ENCODE data around the gene PEDS1.
A peak's percentile ranks its signal among the peaks of the same experiment; 100 is the strongest.

The PEDS1 gene

DNA sequence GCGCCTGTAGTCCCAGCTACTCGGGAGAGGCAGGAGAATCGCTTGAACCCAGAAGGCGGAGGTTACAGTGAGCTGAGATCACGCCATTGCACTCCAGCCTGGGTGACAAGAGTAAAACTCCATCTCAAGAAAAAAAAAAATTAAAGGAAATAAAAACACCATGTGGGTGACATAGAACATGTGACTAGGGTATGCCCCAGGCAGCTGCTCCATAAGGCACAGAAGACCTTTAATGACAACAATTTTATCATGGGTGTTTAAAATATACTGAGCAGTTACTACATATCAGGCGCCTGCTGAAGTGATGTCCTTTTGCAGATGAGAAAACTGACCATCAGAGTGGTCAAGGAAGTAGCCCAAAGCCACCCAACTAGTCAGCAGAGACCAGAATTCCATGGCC lies 8.0 kb downstream of the PEDS1 start:
- Mint-ChIP-seq H3K27me3 (ENCODE audit: low read depth) (no peaks in the 10 kb centered on the region), H3K4me3 (no peak overlapping the region), H3K36me3 (ENCODE audit: low read depth) (peaks cover 30% of the 10 kb centered on the region), H3K4me1 (peaks cover 38% of the 10 kb centered on the region), H3K27ac (no peak overlapping the region), H3K9me3 (no peaks in the 10 kb centered on the region)
- TF ChIP-seq, protein P1, sequence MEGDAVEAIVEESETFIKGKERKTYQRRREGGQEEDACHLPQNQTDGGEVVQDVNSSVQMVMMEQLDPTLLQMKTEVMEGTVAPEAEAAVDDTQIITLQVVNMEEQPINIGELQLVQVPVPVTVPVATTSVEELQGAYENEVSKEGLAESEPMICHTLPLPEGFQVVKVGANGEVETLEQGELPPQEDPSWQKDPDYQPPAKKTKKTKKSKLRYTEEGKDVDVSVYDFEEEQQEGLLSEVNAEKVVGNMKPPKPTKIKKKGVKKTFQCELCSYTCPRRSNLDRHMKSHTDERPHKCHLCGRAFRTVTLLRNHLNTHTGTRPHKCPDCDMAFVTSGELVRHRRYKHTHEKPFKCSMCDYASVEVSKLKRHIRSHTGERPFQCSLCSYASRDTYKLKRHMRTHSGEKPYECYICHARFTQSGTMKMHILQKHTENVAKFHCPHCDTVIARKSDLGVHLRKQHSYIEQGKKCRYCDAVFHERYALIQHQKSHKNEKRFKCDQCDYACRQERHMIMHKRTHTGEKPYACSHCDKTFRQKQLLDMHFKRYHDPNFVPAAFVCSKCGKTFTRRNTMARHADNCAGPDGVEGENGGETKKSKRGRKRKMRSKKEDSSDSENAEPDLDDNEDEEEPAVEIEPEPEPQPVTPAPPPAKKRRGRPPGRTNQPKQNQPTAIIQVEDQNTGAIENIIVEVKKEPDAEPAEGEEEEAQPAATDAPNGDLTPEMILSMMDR (IDR thresholded peaks at IDR 0.05; ENCODE audit: unreplicated experiment in 3 of 3) = no peak

DNA sequence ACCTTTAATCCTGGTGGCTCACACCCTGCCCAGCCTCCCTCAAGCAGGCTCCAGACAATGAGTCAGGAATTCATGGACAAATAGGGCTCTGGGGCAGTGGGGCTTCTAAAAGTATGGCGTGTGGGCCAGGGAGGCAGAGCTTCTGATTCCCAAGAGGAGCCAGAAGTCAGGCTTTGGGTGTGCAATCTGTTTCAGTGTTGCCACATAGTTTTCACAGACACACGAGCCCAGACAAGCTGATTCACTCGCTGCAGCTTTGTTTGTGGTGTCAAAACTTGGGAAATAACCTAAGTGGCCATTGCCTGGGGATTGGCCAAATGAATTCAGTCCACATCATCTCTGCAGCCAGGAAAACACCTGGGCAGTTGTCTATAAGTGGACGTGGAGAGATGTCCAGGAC lies 9.2 kb downstream of the PEDS1 start:
- H3K4me3 Mint-ChIP-seq = no peak overlapping the region

DNA sequence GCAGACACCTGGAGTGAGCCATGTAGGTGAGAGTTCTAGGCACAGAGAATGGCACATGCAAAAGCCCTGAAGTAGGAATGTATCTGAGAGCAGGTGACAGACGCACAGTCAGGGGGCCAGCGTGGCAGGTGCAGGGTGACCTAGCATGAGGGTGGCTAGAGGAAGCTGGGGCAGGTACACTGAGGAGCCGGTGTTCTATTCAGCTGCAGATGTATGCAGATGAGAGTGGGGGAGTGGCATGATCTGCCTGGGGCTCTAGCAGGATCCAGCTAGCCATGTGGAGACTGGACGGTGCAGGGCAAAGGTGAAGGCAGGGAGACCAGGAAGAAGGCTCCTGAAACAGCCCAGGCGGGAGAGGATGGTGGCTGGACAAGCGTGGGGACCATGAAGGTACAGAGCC lies 10.7 kb downstream of the PEDS1 start:
- Mint-ChIP-seq H3K27me3 (ENCODE audit: low read depth) (no peaks in the 10 kb centered on the region), H3K36me3 (ENCODE audit: low read depth) (peaks cover 32% of the 10 kb centered on the region), H3K9me3 (no peaks in the 10 kb centered on the region), H3K4me1 (peaks cover 22% of the 10 kb centered on the region), H3K27ac (peak overlapping the region in 1 of 3 experiments; percentile 46), H3K4me3 (no peak overlapping the region)
- TF ChIP-seq, protein P1 (IDR thresholded peaks at IDR 0.05; ENCODE audit: unreplicated experiment in 3 of 3) = no peak

More for the DNA sequence above, 9.2 kb downstream of the PEDS1 start:
- peaks cover 35% of the 10 kb centered on the region for H3K36me3 Mint-ChIP-seq (ENCODE audit: low read depth)
- TF ChIP-seq, protein P1 (IDR thresholded peaks at IDR 0.05; ENCODE audit: unreplicated experiment in 3 of 3) = no peak
- no peaks in the 10 kb centered on the region for H3K9me3 Mint-ChIP-seq
- no peaks in the 10 kb centered on the region for H3K27me3 Mint-ChIP-seq (ENCODE audit: low read depth)
- peaks cover 31% of the 10 kb centered on the region for H3K4me1 Mint-ChIP-seq
- no peak overlapping the region for H3K27ac Mint-ChIP-seq

DNA sequence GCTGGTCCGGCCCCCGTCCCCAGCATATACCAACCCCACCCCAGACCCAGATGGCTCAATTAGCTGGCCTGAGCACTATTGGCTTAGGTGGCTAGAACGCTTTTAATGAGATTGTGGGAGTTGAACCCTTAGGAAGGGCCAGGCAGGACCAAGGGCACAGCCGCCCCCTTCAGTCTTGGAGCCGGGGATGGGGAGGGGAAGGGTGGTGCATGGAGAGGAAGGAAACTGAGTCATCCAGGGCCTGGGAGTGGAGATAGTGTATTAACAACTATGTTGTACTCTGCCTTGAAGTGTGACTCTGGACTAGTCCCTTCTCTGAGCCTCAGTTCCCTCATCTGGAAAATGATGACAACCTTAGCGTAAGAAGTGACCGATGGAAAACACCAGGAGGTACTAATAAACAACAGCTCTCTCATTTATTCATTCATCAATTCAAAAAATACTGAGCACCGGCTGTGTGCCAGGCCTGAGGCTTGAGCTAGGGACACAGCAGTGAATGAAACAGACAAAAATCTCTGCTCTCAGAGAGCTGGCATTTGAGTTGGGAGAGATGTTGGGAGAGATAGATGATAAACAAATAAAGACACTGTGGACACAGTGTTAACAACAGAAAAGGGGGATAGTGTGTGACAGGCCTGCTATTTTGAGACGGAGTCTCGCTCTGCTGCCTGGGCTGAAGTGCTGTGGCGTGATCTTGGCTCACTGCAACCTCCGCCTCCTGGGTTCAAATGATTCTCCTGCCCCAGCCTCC lies 11.5 kb downstream of the PEDS1 start:
- no peak overlapping the region for H3K27ac Mint-ChIP-seq
- peaks cover 14% of the 10 kb centered on the region for H3K4me1 Mint-ChIP-seq
- H3K9me3 Mint-ChIP-seq = no peaks in the 10 kb centered on the region
- peaks cover 4% of the 10 kb centered on the region for H3K27me3 Mint-ChIP-seq (ENCODE audit: low read depth)
- no peak overlapping the region for H3K4me3 Mint-ChIP-seq
- TF ChIP-seq, protein P1 (IDR thresholded peaks at IDR 0.05; ENCODE audit: unreplicated experiment in 3 of 3) = no peak
- H3K36me3 Mint-ChIP-seq (ENCODE audit: low read depth) = peaks cover 32% of the 10 kb centered on the region

DNA sequence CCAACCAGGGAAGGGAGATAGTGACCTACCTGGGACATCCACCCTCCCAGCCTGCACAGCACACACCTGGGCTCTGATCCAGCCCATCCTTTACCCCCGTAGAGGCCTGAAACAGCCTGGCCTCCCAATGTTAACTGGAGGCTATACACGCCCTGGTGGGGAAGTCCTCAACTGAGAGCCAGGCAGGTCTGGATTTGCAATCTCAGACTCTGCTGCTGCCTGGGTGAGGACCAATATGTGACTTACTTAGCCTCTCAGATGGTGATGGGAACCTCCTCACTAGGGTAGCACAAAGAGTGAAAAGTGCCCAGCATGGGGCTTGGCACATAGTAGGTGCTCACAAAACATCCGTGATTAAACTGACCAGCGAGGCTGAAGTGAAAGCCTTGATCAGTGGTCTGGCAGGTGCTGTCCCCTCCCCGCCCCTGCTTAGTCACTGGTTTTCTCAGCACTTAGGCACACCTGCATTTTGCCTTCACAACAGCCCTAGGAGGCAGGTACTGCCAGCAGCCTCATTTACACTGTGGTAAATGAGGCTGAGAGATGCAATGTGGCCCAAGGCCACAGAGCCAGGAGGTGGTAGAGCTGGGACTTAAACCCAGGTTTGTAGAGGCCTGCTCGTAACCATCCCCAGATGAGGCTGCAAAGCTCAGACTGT lies 12.4 kb downstream of the PEDS1 start:
- Mint-ChIP-seq H3K4me1 (peaks cover 9% of the 10 kb centered on the region), H3K9me3 (no peaks in the 10 kb centered on the region), H3K27me3 (ENCODE audit: low read depth) (peaks cover 4% of the 10 kb centered on the region), H3K4me3 (no peak overlapping the region), H3K36me3 (ENCODE audit: low read depth) (peaks cover 32% of the 10 kb centered on the region), H3K27ac (no peak overlapping the region)
- TF ChIP-seq, protein P1 (IDR thresholded peaks at IDR 0.05; ENCODE audit: unreplicated experiment in 3 of 3) = no peak

Data from nephron (organoid).